Middle frontal gyrus (tissue), 1 donor: Measurements from ENCODE around the gene LRP1B.

ENCODE experiments used
- DNase-seq: peaks from one replicate; pipeline ENCODE4 v3.0.0-alpha.2; 2015; ENCODE audit warnings: low spot score; ENCODE audit errors: extremely low spot score

The LRP1B gene

GRCh38 chr2:140200307-140200706, 1930.5 kb downstream of the LRP1B start:
- DNase-seq: no peak

- no peak for DNase-seq
Measured at GRCh38 chr2:140199312-140199711, 1931.5 kb downstream of the LRP1B start.

- no peak for DNase-seq
Measured at GRCh38 chr2:140187086-140187485, 1943.7 kb downstream of the LRP1B start.

- DNase-seq: peak; percentile 36
Measured at GRCh38 chr2:140186313-140186712, 1944.5 kb downstream of the LRP1B start.

- no peak for DNase-seq
Measured at GRCh38 chr2:140185076-140185475, 1945.7 kb downstream of the LRP1B start.

GRCh38 chr2:140183056-140183765, 1947.6 kb downstream of the LRP1B start:
- DNase-seq: no peak
